ENCODE data around the gene ADAP1. TPM values are rescaled to one million over a fixed set of nuclear protein-coding genes. Genes with fewer than 3 reads are reported as not detected.
A peak's percentile ranks its signal among the peaks of the same experiment; 100 is the strongest.

Gene ADAP1
- total and polyA plus RNA-seq, 2 of the 13 experiments (the other 11 are each of a cell fraction or from before 2014, with no cell fraction given), result 10.5 to 24.6 TPM

GRCh38 chr7:972676-973309 lies 18.3 kb upstream of the ADAP1 start (continued):
- TF ChIP-seq THRA (CRISPR knock-in tag; IDR thresholded peaks at IDR 0.05; ENCODE audit: borderline replicate concordance) (peak; percentile 46; the same call in 1 of the 2 replicates), KLF16 (CRISPR knock-in tag; IDR thresholded peaks at IDR 0.05) (0 out of 4 replicates have a peak, but pooled peaks of 1 of the 2 experiments have one; percentile 55), FOXA3 (CRISPR knock-in tag; IDR thresholded peaks at IDR 0.05) (peak; percentile 56; the same call in 1 of the 2 replicates), PCBP1 (IDR thresholded peaks at IDR 0.05; ENCODE audit: borderline replicate concordance, low read depth, low read length) (no peak), NFE2L2 (IDR thresholded peaks at IDR 0.05; ENCODE audit: low read length) (no peak), FOXP1 (IDR thresholded peaks at IDR 0.05) (no peak), FOXP1 (CRISPR knock-in tag; IDR thresholded peaks at IDR 0.05) (0 out of 2 replicates have a peak, but pooled peaks have one; percentile 44), NCOA2 (CRISPR knock-in tag; IDR thresholded peaks at IDR 0.05) (peak; percentile 69), FOSL1 (CRISPR knock-in tag; IDR thresholded peaks at IDR 0.05; ENCODE audit: borderline replicate concordance) (no peak; the same call in 1 of the 2 replicates), PAXIP1 (CRISPR knock-in tag; conservative IDR thresholded peaks at IDR 0.05) (peak; percentile 62; the same call in 1 of the 2 replicates), ISL2 (CRISPR knock-in tag; IDR thresholded peaks at IDR 0.05) (0 out of 2 replicates have a peak, but pooled peaks have one; percentile 38), POLR2A (IDR thresholded peaks at IDR 0.05; ENCODE audit: insufficient read depth in 1 of 2, low read depth in 2 of 2, low read length in 2 of 2) (peak in 1 of 2 experiments; percentile 31; a peak in 1 of 4 replicates), FOXM1 (CRISPR knock-in tag; IDR thresholded peaks at IDR 0.05) (no peak), LCORL (IDR thresholded peaks at IDR 0.05) (no peak), LCORL (CRISPR knock-in tag; IDR thresholded peaks at IDR 0.05) (peak; percentile 43; the same call in 1 of the 2 replicates), ZNF362 (CRISPR knock-in tag; IDR thresholded peaks at IDR 0.05; ENCODE audit: borderline replicate concordance) (peak; percentile 57; the same call in 1 of the 2 replicates), CREM (IDR thresholded peaks at IDR 0.05) (0 out of 2 replicates have a peak, but pooled peaks have one; percentile 28), CREM (CRISPR knock-in tag; IDR thresholded peaks at IDR 0.05) (no peak), HMG20A (CRISPR knock-in tag; IDR thresholded peaks at IDR 0.05; ENCODE audit: borderline replicate concordance) (peak; percentile 32; the same call in 1 of the 2 replicates), GATAD2A (CRISPR knock-in tag; IDR thresholded peaks at IDR 0.05) (peak; percentile 77), TCF7L2 (IDR thresholded peaks at IDR 0.05; ENCODE audit: low read depth, low read length) (no peak)
- TF ChIP-seq, protein P1, sequence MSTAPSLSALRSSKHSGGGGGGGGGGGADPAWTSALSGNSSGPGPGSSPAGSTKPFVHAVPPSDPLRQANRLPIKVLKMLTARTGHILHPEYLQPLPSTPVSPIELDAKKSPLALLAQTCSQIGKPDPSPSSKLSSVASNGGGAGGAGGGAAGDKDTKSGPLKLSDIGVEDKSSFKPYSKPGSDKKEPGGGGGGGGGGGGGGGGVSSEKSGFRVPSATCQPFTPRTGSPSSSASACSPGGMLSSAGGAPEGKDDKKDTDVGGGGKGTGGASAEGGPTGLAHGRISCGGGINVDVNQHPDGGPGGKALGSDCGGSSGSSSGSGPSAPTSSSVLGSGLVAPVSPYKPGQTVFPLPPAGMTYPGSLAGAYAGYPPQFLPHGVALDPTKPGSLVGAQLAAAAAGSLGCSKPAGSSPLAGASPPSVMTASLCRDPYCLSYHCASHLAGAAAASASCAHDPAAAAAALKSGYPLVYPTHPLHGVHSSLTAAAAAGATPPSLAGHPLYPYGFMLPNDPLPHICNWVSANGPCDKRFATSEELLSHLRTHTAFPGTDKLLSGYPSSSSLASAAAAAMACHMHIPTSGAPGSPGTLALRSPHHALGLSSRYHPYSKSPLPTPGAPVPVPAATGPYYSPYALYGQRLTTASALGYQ (CRISPR knock-in tag; IDR thresholded peaks at IDR 0.05), result no peak
- TF ChIP-seq, protein P2, sequence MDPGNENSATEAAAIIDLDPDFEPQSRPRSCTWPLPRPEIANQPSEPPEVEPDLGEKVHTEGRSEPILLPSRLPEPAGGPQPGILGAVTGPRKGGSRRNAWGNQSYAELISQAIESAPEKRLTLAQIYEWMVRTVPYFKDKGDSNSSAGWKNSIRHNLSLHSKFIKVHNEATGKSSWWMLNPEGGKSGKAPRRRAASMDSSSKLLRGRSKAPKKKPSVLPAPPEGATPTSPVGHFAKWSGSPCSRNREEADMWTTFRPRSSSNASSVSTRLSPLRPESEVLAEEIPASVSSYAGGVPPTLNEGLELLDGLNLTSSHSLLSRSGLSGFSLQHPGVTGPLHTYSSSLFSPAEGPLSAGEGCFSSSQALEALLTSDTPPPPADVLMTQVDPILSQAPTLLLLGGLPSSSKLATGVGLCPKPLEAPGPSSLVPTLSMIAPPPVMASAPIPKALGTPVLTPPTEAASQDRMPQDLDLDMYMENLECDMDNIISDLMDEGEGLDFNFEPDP (CRISPR knock-in tag; conservative IDR thresholded peaks at IDR 0.05), result no peak
